ENCODE data around the gene TBCCD1.

TBCCD1 gene

GRCh38 chr3:186598108-186598784 lies 31.1 kb upstream of the TBCCD1 start:
- H3K4me2 ChIP-seq: no peak overlapping the region
- H3K4me1 ChIP-seq: no peaks in the 10 kb centered on the region; a peak in 1 of 20 replicates
- H3K4me3 ChIP-seq: no peak overlapping the region
- no peak overlapping the region for H3K9ac ChIP-seq
- no peaks in the 10 kb centered on the region for H3K36me3 ChIP-seq
- H3K27me3 ChIP-seq: no peaks in the 10 kb centered on the region
- no peak overlapping the region for H3K27ac ChIP-seq
- no peak for TF ChIP-seq Cebpa-rat (IDR thresholded peaks at IDR 0.05)
- H3K9me3 ChIP-seq (replicated peaks in 1 of 11): no peaks in the 10 kb centered on the region
- H4K20me1 ChIP-seq: no peaks in the 10 kb centered on the region

- Histone ChIP-seq H3K9ac (no peak overlapping the region), H3K4me1 (no peaks in the 10 kb centered on the region; a peak in 1 of 20 replicates)
These were observed 29.6 kb upstream of the TBCCD1 start for GRCh38 chr3:186596568-186597287.

GRCh38 chr3:186594591-186595113 lies 27.5 kb upstream of the TBCCD1 start:
- H3K36me3 ChIP-seq: no peaks in the 10 kb centered on the region
- no peaks in the 10 kb centered on the region for H4K20me1 ChIP-seq
- H3K4me2 ChIP-seq: no peak overlapping the region
- no peak for TF ChIP-seq Cebpa-rat (IDR thresholded peaks at IDR 0.05)
- no peaks in the 10 kb centered on the region for H3K27me3 ChIP-seq
- no peak overlapping the region for H3K4me3 ChIP-seq
- no peak overlapping the region for H3K27ac ChIP-seq
- no peaks in the 10 kb centered on the region; a peak in 1 of 20 replicates for H3K4me1 ChIP-seq
- H3K9me3 ChIP-seq (replicated peaks in 1 of 11): no peaks in the 10 kb centered on the region
- H3K9ac ChIP-seq: no peak overlapping the region

More at GRCh38 chr3:186596568-186597287, 29.6 kb upstream of the TBCCD1 start:
- Histone ChIP-seq H3K27ac (no peak overlapping the region), H3K27me3 (no peaks in the 10 kb centered on the region), H3K4me2 (no peak overlapping the region), H4K20me1 (no peaks in the 10 kb centered on the region), H3K36me3 (no peaks in the 10 kb centered on the region), H3K4me3 (no peak overlapping the region), H3K9me3 (replicated peaks in 1 of 11) (no peaks in the 10 kb centered on the region)
- no peak for TF ChIP-seq Cebpa-rat (IDR thresholded peaks at IDR 0.05)

- no peak overlapping the region for H3K4me3 ChIP-seq
- no peak overlapping the region for H3K4me2 ChIP-seq
- no peaks in the 10 kb centered on the region for H3K9me3 ChIP-seq (replicated peaks in 1 of 11)
- H3K4me1 ChIP-seq: no peaks in the 10 kb centered on the region
- no peaks in the 10 kb centered on the region for H4K20me1 ChIP-seq
- no peak overlapping the region for H3K9ac ChIP-seq
- no peak overlapping the region for H3K27ac ChIP-seq
- no peaks in the 10 kb centered on the region for H3K27me3 ChIP-seq
- H3K36me3 ChIP-seq: no peaks in the 10 kb centered on the region
- no peak for TF ChIP-seq Cebpa-rat (IDR thresholded peaks at IDR 0.05)
These were observed 26.7 kb upstream of the TBCCD1 start for GRCh38 chr3:186593862-186594261.

GRCh38 chr3:186592682-186593081 lies 25.5 kb upstream of the TBCCD1 start:
- no peak overlapping the region for H3K27ac ChIP-seq
- no peak overlapping the region for H3K4me2 ChIP-seq
- H3K27me3 ChIP-seq: no peaks in the 10 kb centered on the region
- TF ChIP-seq Cebpa-rat (IDR thresholded peaks at IDR 0.05): no peak
- no peaks in the 10 kb centered on the region for H4K20me1 ChIP-seq
- no peaks in the 10 kb centered on the region for H3K4me1 ChIP-seq
- no peak overlapping the region for H3K4me3 ChIP-seq
- no peak overlapping the region for H3K9ac ChIP-seq
- H3K36me3 ChIP-seq: peaks cover 0 to 4% (median under 1%) of the 10 kb centered on the region in 11 experiments; a peak in 4 of 22 replicates
- no peaks in the 10 kb centered on the region for H3K9me3 ChIP-seq (replicated peaks in 1 of 11)

GRCh38 chr3:186590580-186591295 lies 23.6 kb upstream of the TBCCD1 start:
- no peak for TF ChIP-seq Cebpa-rat (IDR thresholded peaks at IDR 0.05)
- H3K9ac ChIP-seq: no peak overlapping the region
- H3K9me3 ChIP-seq (replicated peaks in 1 of 11): no peaks in the 10 kb centered on the region
- H3K4me2 ChIP-seq: no peak overlapping the region
- no peaks in the 10 kb centered on the region for H3K4me1 ChIP-seq
- no peak overlapping the region for H3K4me3 ChIP-seq
- H3K27me3 ChIP-seq: no peaks in the 10 kb centered on the region
- H3K36me3 ChIP-seq: peaks cover 7 to 22% (median 17%) of the 10 kb centered on the region in 11 experiments
- H3K27ac ChIP-seq: no peak overlapping the region
- H4K20me1 ChIP-seq: no peaks in the 10 kb centered on the region; a peak in 1 of 22 replicates

GRCh38 chr3:186589856-186590579 lies 22.9 kb upstream of the TBCCD1 start:
- no peak for TF ChIP-seq Cebpa-rat (IDR thresholded peaks at IDR 0.05)
- H3K9ac ChIP-seq: no peak overlapping the region
- peaks cover 14 to 30% (median 24%) of the 10 kb centered on the region in 11 experiments for H3K36me3 ChIP-seq
- no peaks in the 10 kb centered on the region; a peak in 1 of 22 replicates for H4K20me1 ChIP-seq
- H3K27me3 ChIP-seq: no peaks in the 10 kb centered on the region
- H3K4me3 ChIP-seq: no peak overlapping the region
- H3K4me1 ChIP-seq: no peaks in the 10 kb centered on the region
- H3K4me2 ChIP-seq: no peak overlapping the region
- H3K27ac ChIP-seq: no peak overlapping the region
- no peaks in the 10 kb centered on the region for H3K9me3 ChIP-seq (replicated peaks in 1 of 11)

- TF ChIP-seq Cebpa-rat (IDR thresholded peaks at IDR 0.05): no peak
- H3K4me1 ChIP-seq: no peaks in the 10 kb centered on the region
- H3K9me3 ChIP-seq (replicated peaks in 1 of 11): no peaks in the 10 kb centered on the region
- H3K36me3 ChIP-seq: peaks cover 23 to 39% (median 33%) of the 10 kb centered on the region in 11 experiments
- H3K4me2 ChIP-seq: no peak overlapping the region
- H3K27ac ChIP-seq: no peak overlapping the region
- H3K9ac ChIP-seq: no peak overlapping the region
- H4K20me1 ChIP-seq: peaks cover 0 to 8% (median 0%) of the 10 kb centered on the region in 11 experiments; a peak in 2 of 22 replicates
- no peak overlapping the region for H3K4me3 ChIP-seq
- no peaks in the 10 kb centered on the region for H3K27me3 ChIP-seq
These were observed 22.0 kb upstream of the TBCCD1 start for GRCh38 chr3:186589121-186589520.

GRCh38 chr3:186588632-186589031 lies 21.5 kb upstream of the TBCCD1 start:
- peaks cover 28 to 44% (median 38%) of the 10 kb centered on the region in 11 experiments for H3K36me3 ChIP-seq
- H3K9me3 ChIP-seq (replicated peaks in 1 of 11): no peaks in the 10 kb centered on the region
- no peak overlapping the region for H3K4me2 ChIP-seq
- H3K27ac ChIP-seq: no peak overlapping the region
- no peaks in the 10 kb centered on the region for H3K27me3 ChIP-seq
- H3K9ac ChIP-seq: no peak overlapping the region
- no peak overlapping the region for H3K4me3 ChIP-seq
- H4K20me1 ChIP-seq: peaks cover 0 to 11% (median 0%) of the 10 kb centered on the region in 11 experiments; a peak in 2 of 22 replicates
- H3K4me1 ChIP-seq: no peaks in the 10 kb centered on the region
- no peak for TF ChIP-seq Cebpa-rat (IDR thresholded peaks at IDR 0.05)
